ENCODE results near the gene GPC3.

The GPC3 gene

DNA sequence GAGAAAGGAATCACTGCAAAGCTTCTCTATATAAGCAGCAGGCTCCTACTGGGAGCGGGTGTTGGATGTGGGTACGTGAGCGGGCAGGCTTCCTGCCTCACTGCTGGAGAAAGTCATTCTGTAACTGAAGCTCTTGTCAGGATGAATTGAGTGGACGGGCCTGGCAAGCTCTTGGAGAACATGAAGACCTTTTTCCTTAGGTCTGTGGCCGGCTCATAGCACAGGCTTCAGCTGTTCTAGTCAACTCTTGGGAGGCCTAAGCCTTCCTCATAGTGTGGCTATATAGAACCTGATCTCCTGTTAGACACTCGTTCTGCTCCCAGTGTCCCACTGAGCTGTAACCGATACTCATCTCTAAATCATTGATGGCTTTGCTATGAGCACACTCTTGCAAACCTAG is 461.9 kb downstream of the GPC3 start:
- POLR2A ChIA-PET = no interaction called here
- no peak for DNase-seq (ENCODE audit: extremely low spot score)
- CTCF ChIA-PET = no interaction called here
- TF ChIP-seq, protein P1, sequence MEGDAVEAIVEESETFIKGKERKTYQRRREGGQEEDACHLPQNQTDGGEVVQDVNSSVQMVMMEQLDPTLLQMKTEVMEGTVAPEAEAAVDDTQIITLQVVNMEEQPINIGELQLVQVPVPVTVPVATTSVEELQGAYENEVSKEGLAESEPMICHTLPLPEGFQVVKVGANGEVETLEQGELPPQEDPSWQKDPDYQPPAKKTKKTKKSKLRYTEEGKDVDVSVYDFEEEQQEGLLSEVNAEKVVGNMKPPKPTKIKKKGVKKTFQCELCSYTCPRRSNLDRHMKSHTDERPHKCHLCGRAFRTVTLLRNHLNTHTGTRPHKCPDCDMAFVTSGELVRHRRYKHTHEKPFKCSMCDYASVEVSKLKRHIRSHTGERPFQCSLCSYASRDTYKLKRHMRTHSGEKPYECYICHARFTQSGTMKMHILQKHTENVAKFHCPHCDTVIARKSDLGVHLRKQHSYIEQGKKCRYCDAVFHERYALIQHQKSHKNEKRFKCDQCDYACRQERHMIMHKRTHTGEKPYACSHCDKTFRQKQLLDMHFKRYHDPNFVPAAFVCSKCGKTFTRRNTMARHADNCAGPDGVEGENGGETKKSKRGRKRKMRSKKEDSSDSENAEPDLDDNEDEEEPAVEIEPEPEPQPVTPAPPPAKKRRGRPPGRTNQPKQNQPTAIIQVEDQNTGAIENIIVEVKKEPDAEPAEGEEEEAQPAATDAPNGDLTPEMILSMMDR (IDR thresholded peaks at IDR 0.05; ENCODE audit: control extremely low read depth, extremely low read depth, low read depth, missing control alignments) = no peak

DNA sequence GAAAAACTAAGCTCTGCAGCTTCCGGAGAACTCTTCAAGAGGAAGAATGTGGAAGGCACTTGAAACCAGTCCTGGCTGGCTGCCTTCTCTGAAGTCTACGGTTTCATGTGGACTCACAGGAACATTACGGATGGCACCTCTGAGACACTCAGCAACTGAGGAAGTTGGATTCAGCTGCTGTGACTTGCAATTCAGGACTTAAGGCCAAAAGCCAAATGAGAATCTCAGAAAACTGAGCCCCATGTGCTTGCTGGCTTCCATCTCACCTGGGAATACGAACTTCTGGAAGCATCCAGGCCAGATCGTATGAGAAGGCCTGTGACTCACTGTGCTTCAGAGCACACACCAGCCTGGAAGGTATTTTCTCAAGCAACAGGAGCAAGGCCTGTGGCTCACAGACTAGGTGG is 462.3 kb downstream of the GPC3 start:
- ChIA-PET POLR2A (no interaction called here), CTCF (no interaction called here)
- no peak for DNase-seq (ENCODE audit: extremely low spot score)
- TF ChIP-seq, protein P1 (IDR thresholded peaks at IDR 0.05; ENCODE audit: control extremely low read depth, extremely low read depth, low read depth, missing control alignments) = no peak

DNA sequence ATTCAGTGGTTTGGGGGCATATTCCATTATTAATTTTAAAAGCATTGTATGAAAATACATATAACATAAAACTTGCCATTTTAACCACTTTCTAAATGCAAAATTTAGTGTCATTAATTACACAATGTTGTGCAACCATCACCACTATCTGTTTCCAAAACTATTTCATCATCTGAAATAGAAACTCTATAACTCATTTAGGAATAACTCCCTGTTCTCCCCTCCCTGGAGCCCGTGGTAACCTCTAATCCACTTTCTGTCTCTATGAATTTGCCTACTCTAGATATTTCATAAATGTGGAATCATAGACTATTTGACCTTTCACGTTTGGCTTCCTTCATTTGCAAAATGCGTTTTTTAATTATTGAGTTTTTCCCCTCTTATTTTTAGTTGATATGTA is 468.7 kb downstream of the GPC3 start:
- DNase-seq (ENCODE audit: extremely low spot score) = no peak
- POLR2A ChIA-PET = no interaction called here
- TF ChIP-seq, protein P1 (IDR thresholded peaks at IDR 0.05; ENCODE audit: control extremely low read depth, extremely low read depth, low read depth, missing control alignments) = no peak
- CTCF ChIA-PET = no interaction called here

- DNase-seq (ENCODE audit: extremely low spot score) = no peak
- ChIA-PET POLR2A (no interaction called here), CTCF (no interaction called here)
These were observed 470.9 kb downstream of the GPC3 start for GRCh38 chrX:133514486-133514885.

GRCh38 chrX:133513123-133513522 is 472.3 kb downstream of the GPC3 start:
- TF ChIP-seq, protein P1 (IDR thresholded peaks at IDR 0.05; ENCODE audit: control extremely low read depth, extremely low read depth, low read depth, missing control alignments) = no peak
- DNase-seq (ENCODE audit: extremely low spot score) = no peak
- CTCF ChIA-PET = no interaction called here
- POLR2A ChIA-PET = no interaction called here

More at GRCh38 chrX:133514486-133514885, 470.9 kb downstream of the GPC3 start:
- TF ChIP-seq, protein P1 (IDR thresholded peaks at IDR 0.05; ENCODE audit: control extremely low read depth, extremely low read depth, low read depth, missing control alignments) = no peak

- ChIA-PET CTCF (no interaction called here), POLR2A (no interaction called here)
- DNase-seq (ENCODE audit: extremely low spot score) = no peak
- TF ChIP-seq, protein P1 (IDR thresholded peaks at IDR 0.05; ENCODE audit: control extremely low read depth, extremely low read depth, low read depth, missing control alignments) = no peak
These were observed 474.4 kb downstream of the GPC3 start for GRCh38 chrX:133511041-133511440.

DNA sequence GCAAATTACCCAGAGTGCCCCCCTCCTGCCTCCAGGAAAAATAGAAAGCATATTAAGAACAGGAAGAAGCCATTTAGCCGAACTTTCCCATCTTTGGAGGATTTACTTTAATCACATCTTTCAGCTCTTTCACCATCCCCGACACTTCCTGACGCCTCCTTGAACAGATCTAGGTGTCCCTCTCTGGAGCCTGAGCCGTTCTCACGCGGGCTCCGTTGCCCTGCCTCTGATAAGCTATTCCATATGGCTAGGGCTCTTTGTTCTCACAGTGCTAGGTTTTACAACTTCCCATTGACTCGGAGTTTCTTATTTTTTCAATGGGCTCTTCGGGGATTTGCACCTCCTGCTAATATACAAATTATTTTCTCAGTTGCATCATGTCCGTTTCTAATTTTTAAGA is 488.0 kb downstream of the GPC3 start:
- POLR2A ChIA-PET = no interaction called here
- TF ChIP-seq, protein P1 (IDR thresholded peaks at IDR 0.05; ENCODE audit: control extremely low read depth, extremely low read depth, low read depth, missing control alignments) = no peak

More for the DNA sequence above, 488.0 kb downstream of the GPC3 start:
- no peak for DNase-seq (ENCODE audit: extremely low spot score)
- CTCF ChIA-PET = no interaction called here
